IPS-15b (cell line): Measurements from ENCODE around the gene ANKFN1.
"Not testable (repeated sequence)": the region's sequence is repeated elsewhere in the genome, so short reads cannot be mapped to it uniquely, and the experiment has no call there.

Experiments
- H3K27me3 ChIP-seq: one replicate; pipeline ENCODE4 v1.6.1; 2013; ENCODE audit warnings: low read length; ENCODE audit not compliant: control insufficient read depth, insufficient read depth
- H3K36me3 ChIP-seq: one replicate; pipeline ENCODE4 v1.6.1; 2013; ENCODE audit warnings: low read length; ENCODE audit not compliant: control insufficient read depth, insufficient read depth
- H3K4me1 ChIP-seq: one replicate; pipeline ENCODE4 v1.6.1; 2013; ENCODE audit warnings: mild to moderate bottlenecking, low read length; ENCODE audit not compliant: control insufficient read depth, insufficient read depth
- H3K4me3 ChIP-seq: one replicate; pipeline ENCODE4 v1.5.1; 2013; ENCODE audit warnings: low read depth, low read length
- H3K9ac ChIP-seq: one replicate; pipeline ENCODE4 v1.6.1; 2013; ENCODE audit warnings: low read depth, mild to moderate bottlenecking, low read length
- H3K9me3 ChIP-seq: one replicate; pipeline ENCODE4 v1.6.1; 2013; ENCODE audit warnings: mild to moderate bottlenecking, low read length; ENCODE audit not compliant: control insufficient read depth, insufficient read depth

The ANKFN1 gene

DNA sequence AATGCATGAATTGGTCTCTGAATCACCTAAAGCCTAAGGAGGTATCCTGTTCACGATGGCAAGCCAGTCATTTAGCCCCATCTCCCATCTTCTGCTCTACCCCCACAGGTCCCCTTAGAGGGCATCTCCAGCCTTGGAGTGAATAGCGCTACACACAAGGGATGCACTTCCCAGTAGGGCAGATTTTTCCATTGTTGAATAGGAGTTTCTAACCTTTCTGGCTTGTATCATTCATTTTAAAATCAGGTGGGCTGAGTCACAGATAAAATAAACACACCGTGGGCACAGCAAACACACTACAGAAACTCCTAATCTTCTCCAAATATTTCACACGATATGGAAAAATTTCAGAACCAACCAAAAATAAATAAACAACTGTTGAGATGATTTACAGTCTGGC, 239.0 kb downstream of the ANKFN1 start:
- H3K36me3 ChIP-seq: no peaks in the 10 kb centered on the region
- no peak overlapping the region for H3K9ac ChIP-seq
- H3K27me3 ChIP-seq: no peaks in the 10 kb centered on the region
- H3K4me3 ChIP-seq: no peak overlapping the region
- no peaks in the 10 kb centered on the region for H3K9me3 ChIP-seq
- no peaks in the 10 kb centered on the region for H3K4me1 ChIP-seq

DNA sequence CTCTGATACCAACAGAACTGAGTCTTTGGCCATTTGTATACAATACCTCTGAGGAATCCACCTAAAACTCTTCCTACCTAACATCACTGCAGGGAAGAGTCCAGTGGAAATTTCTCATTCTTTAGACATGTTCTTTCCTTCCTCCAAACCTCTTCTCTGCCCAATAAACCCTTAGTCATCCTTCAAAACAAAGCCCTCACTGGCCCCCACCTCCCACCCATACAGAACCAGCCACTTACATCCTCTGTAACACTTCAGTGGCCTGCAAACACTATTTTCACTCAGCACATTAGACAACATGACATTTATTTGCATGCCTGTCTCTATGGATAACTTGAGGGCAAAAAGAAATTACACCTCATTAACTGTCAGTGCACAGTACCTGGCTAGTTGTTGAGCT, 239.9 kb downstream of the ANKFN1 start:
- Histone ChIP-seq H3K27me3 (no peaks in the 10 kb centered on the region), H3K4me1 (no peaks in the 10 kb centered on the region), H3K9me3 (no peaks in the 10 kb centered on the region), H3K4me3 (no peak overlapping the region), H3K9ac (no peak overlapping the region), H3K36me3 (no peaks in the 10 kb centered on the region)

DNA sequence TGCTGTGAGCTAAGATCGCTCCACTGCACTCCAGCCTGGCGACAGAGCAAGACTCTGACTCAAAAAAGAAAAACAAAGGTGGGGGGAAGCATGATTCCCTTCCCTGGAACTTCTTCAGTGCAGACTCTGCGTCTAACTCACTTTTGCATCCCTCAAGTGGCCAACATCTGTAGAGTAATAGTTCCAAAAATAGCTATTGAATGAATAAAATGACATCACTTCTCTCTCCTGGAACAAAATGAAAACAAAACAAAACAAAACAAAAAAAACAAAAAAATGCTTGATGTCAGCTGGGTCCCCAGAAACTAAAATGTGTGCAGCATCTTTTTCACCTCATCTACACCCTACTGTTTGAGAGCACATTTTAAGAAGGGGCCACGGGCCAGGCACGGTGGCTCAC, 242.5 kb downstream of the ANKFN1 start:
- Histone ChIP-seq H3K36me3 (no peaks in the 10 kb centered on the region), H3K9me3 (no peaks in the 10 kb centered on the region), H3K4me3 (no peak overlapping the region), H3K27me3 (no peaks in the 10 kb centered on the region), H3K9ac (no peak overlapping the region), H3K4me1 (no peaks in the 10 kb centered on the region)

DNA sequence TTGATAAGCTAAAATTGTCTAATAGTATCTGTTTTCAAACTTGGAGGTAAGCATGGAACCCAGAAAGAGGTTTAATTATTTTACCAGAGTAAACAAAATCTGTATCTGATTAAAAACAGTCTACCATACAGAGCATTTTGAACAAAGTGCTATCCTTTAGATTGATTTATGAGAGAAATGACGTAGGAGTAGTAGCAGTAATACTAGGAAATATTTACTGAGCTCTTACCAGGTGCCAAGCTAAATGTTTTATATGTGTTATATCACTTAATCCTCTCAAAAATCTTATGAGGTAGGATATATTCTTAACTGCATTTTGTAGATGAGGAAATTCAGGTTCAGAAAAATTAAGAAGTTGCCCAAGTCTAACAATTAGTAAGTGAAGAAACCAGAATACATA, 253.8 kb downstream of the ANKFN1 start:
- Histone ChIP-seq H3K4me3 (no peak overlapping the region), H3K4me1 (no peaks in the 10 kb centered on the region), H3K27me3 (no peaks in the 10 kb centered on the region), H3K9me3 (no peaks in the 10 kb centered on the region), H3K9ac (no peak overlapping the region), H3K36me3 (no peaks in the 10 kb centered on the region)

DNA sequence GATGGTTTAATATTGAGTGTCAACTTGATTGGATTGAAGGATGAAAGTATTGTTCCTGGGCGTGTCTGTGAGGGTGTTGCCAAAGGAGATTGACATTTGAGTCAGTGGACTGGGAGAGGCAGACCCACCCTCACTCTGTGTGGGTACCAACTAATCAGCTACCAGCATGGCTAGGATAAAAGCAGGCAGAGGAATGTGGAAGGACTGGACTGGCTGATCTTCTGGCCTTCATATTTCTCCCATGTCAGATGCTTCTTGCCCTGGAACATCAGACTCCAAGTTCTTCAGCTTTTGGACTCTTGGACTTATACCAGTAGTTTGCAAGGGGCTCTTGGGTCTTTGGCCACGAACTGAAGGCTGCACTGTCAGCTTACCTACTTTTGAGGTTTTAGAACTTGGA, 259.1 kb downstream of the ANKFN1 start:
- not testable (repeated sequence) for H3K4me3 ChIP-seq, H3K9ac ChIP-seq, H3K27me3 ChIP-seq, H3K36me3 ChIP-seq, H3K4me1 ChIP-seq, H3K9me3 ChIP-seq

DNA sequence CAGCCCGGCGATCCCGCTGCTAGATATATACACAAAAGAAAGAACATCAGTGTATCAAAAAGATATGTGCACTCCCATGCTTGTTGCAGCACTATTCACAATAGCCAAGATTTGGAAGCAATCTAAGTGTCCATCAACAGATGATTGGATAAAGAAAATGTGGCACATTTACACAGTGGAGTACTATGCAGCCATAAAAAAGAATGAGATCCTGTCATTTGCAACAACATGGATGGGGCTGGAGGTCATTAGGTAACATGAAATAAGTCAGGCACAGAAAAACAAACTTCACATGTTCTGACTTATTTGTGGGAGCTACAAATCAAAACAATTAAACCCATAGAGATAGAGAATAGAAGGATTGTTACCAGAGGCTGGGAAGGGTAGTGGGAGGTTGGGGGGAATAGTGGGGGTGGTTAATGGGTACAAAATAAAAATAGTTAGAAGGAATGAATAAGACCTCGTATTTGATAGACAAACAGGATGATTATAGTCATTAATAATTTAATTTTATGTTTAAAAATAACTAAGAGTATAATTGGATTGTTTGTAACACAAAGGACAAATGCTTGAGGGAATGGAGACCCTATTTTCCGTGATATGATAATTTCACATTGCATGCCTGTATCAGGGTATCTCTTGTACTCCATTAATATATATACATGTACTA, 263.5 kb downstream of the ANKFN1 start:
- Histone ChIP-seq H3K9me3 (no peaks in the 10 kb centered on the region), H3K4me3 (no peak overlapping the region), H3K9ac (no peak overlapping the region), H3K4me1 (no peaks in the 10 kb centered on the region), H3K27me3 (no peaks in the 10 kb centered on the region), H3K36me3 (no peaks in the 10 kb centered on the region)

DNA sequence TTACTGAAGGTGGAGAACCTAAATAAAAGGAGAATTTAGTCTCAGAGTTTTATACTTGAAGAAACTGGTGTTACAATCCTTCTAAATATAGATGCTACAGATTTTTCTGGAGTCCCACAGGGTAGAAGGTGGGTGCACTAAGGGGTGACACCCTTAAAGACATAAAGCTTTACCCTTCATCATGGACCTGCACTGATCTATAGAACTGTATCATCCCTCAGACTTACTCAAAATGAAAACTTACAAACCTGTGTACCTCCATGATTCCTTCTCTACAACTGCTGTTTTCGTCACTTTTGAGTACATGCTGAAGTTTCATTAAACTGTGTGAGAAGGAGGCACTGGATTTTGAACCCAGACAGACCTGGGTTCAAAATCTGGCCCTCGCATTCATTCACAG, 270.7 kb downstream of the ANKFN1 start:
- Histone ChIP-seq H3K9ac (no peak overlapping the region), H3K27me3 (no peaks in the 10 kb centered on the region), H3K4me1 (no peaks in the 10 kb centered on the region), H3K4me3 (no peak overlapping the region), H3K9me3 (no peaks in the 10 kb centered on the region), H3K36me3 (no peaks in the 10 kb centered on the region)

DNA sequence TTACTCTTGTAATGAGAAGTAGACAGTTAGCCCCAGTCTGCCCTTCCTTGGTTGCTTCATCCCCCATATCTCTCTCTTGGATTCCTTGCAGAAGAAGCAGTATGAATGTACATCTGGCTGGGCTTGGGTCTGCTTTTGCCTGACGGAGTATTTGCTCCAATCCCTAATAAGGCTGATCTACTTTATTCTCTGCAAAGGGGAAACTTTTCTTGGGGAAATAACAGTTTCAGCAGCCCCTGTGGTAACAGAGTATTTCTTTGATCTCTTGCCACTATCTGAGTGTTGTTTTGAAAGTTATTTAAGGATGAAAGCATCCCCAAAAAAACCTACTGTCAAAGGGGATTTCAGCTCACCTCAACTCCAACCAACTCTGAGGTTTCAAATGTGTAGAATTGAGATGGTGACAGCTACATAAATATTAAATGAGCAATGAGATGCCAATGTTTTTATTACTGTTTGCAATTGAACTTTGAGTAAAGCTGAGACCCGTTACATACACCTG, 271.3 kb downstream of the ANKFN1 start:
- no peak overlapping the region for H3K9ac ChIP-seq
- no peaks in the 10 kb centered on the region for H3K4me1 ChIP-seq
- no peaks in the 10 kb centered on the region for H3K36me3 ChIP-seq
- no peaks in the 10 kb centered on the region for H3K27me3 ChIP-seq
- H3K4me3 ChIP-seq: no peak overlapping the region
- H3K9me3 ChIP-seq: no peaks in the 10 kb centered on the region

DNA sequence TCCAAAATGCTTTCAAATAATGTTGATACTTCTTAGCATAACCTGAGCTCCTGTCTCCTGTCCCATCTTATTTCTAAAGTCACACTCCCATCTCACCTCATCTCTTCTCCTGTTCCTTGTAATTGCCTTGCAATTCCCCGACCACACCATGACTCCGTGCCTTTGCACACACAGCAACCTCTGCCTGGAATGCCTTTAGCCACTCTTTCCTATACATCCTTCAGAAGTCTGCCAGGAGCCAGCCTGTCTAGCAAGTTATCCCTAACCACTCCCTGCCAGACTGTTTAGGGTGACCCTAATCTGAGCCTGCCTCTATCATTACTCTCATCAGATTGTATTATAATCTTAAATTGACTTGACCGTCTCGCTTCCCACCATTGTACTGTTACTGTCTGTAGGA, 272.2 kb downstream of the ANKFN1 start:
- no peaks in the 10 kb centered on the region for H3K4me1 ChIP-seq
- no peak overlapping the region for H3K9ac ChIP-seq
- H3K36me3 ChIP-seq: no peaks in the 10 kb centered on the region
- H3K27me3 ChIP-seq: no peaks in the 10 kb centered on the region
- H3K4me3 ChIP-seq: no peak overlapping the region
- no peaks in the 10 kb centered on the region for H3K9me3 ChIP-seq

DNA sequence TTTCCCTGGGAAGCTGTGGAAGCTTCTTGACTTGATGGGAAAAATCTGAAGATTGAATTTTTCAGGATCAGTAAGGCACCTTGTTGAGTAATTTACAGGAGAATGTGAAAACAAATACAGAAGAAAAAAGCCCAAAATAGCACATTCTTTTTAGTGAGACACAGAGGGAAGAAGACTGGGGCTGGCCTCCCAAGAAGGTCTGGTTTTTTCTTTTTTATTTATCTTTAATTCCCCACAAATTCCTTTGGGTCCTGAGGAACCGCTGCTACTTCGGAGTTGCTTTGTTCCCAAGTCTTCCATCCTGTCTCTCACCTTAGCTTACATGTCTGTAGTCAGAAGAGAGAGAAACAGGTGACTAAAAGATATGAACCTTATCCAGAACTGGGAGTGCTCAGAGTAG, 273.6 kb downstream of the ANKFN1 start:
- Histone ChIP-seq H3K4me1 (no peaks in the 10 kb centered on the region), H3K36me3 (no peaks in the 10 kb centered on the region), H3K4me3 (no peak overlapping the region), H3K9me3 (no peaks in the 10 kb centered on the region), H3K9ac (no peak overlapping the region), H3K27me3 (no peaks in the 10 kb centered on the region)

DNA sequence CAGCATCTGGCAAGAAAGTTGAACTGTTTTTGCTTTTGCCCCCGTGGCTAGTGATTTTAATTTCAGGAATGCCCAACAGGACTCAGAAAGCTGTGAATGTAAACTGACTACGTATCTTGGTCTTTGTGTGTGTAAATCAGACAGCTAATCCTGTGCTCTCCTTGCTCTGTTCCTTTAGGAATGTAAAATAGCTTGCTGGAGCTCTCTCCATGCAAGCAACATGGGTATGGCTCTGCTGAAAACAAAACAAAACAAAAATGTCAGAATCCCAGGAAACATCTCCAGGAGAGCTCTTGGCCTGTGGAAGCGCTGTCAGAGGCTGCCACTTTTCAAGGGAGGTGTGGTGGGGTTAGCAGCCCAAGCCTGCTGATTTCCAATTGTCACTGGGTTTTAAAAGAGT, 278.5 kb downstream of the ANKFN1 start:
- no peak overlapping the region for H3K9ac ChIP-seq
- H3K4me3 ChIP-seq: no peak overlapping the region
- no peaks in the 10 kb centered on the region for H3K9me3 ChIP-seq
- no peaks in the 10 kb centered on the region for H3K36me3 ChIP-seq
- H3K4me1 ChIP-seq: no peaks in the 10 kb centered on the region
- H3K27me3 ChIP-seq: no peaks in the 10 kb centered on the region

DNA sequence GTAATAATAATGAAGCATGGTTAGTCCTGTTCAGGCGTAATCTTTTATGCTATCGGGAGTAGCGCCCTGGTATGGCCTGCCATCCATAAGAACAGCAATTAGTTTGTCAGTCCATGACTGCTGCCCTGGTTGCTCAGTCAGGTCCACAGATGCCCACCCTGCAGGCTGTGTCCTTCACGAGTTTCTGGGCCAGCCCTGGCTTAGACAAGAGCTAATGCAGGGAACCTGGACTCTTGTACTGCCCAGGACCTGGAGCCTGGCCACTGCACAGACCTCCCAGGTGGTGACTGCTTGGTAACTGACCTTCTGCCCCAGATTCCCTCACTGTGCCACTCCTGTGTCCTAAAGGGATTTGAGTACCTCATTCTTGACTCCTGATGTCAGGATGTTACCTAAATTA, 279.2 kb downstream of the ANKFN1 start:
- Histone ChIP-seq H3K4me1 (no peaks in the 10 kb centered on the region), H3K9me3 (no peaks in the 10 kb centered on the region), H3K36me3 (no peaks in the 10 kb centered on the region), H3K4me3 (no peak overlapping the region), H3K9ac (no peak overlapping the region), H3K27me3 (no peaks in the 10 kb centered on the region)
